RWPE2 (cell line): ENCODE data around the gene FGF2.
"Not testable (repeated sequence)": the region's sequence is repeated elsewhere in the genome, so short reads cannot be mapped to it uniquely, and the experiment has no call there.

Experiments
- ATAC-seq: fragments of 200-7000 bp; cut with Tn5 transposase; 3 replicates; pipeline ENCODE4 v1.9.1; 2021; ENCODE audit warnings: low read depth
- DNase-seq: peaks from one replicate; pipeline ENCODE4 v3.0.0-alpha.2; 2020; ENCODE audit warnings: low spot score
- H3K27ac ChIP-seq: fragments of 450-650 bp; 2 replicates; pipeline ENCODE4 v1.5.1; 2017; ENCODE audit warnings: mild to moderate bottlenecking; ENCODE audit not compliant: poor library complexity, severe bottlenecking
- H3K27me3 ChIP-seq: fragments of 250-450 bp; sonication (Bioruptor Pico); 2 replicates; pipeline ENCODE4 v1.5.1; 2021; ENCODE audit warnings: mild to moderate bottlenecking, moderate library complexity; ENCODE audit not compliant: insufficient read depth, poor library complexity, severe bottlenecking
- H3K36me3 ChIP-seq: fragments of 250-450 bp; sonication (Bioruptor Pico); 2 replicates; pipeline ENCODE4 v1.5.1; 2020; ENCODE audit warnings: low read depth, mild to moderate bottlenecking, moderate library complexity
- H3K4me1 ChIP-seq: fragments of 250-450 bp; sonication (Bioruptor Pico); 2 replicates; pipeline ENCODE4 v1.5.1; 2021; ENCODE audit warnings: mild to moderate bottlenecking, moderate library complexity; ENCODE audit not compliant: insufficient read depth, poor library complexity, severe bottlenecking
- H3K4me3 ChIP-seq: fragments of 250-450 bp; sonication (Bioruptor Pico); 2 replicates; pipeline ENCODE4 v1.5.1; 2021; ENCODE audit warnings: mild to moderate bottlenecking, moderate library complexity; ENCODE audit not compliant: severe bottlenecking
- H3K9me3 ChIP-seq: fragments of 250-450 bp; sonication (Bioruptor Pico); 2 replicates; pipeline ENCODE4 v1.5.1; 2021; ENCODE audit warnings: mild to moderate bottlenecking, moderate library complexity; ENCODE audit not compliant: severe bottlenecking
- CTCF ChIP-seq: fragments of 450-650 bp; IDR thresholded peaks from one replicate; pipeline ENCODE4 v1.5.1; 2017; ENCODE audit warnings: mild to moderate bottlenecking, moderate library complexity; ENCODE audit not compliant: poor library complexity, severe bottlenecking

The FGF2 gene

GRCh38 chr4:122845066-122845465 is 18.4 kb downstream of the FGF2 start:
- Histone ChIP-seq H3K4me1 (no peaks in the 10 kb centered on the region), H3K36me3 (peaks cover 17% of the 10 kb centered on the region; the same call in 1 of the 2 replicates), H3K27ac (no peak overlapping the region), H3K4me3 (no peak overlapping the region), H3K9me3 (no peaks in the 10 kb centered on the region), H3K27me3 (no peaks in the 10 kb centered on the region)
- ATAC-seq, result no peak
- DNase-seq, result no peak
- no peak for TF ChIP-seq CTCF

GRCh38 chr4:122845760-122846159 is 19.1 kb downstream of the FGF2 start:
- no peak for ATAC-seq
- no peak for DNase-seq
- H3K27ac ChIP-seq, result no peak overlapping the region
- peaks cover 11% of the 10 kb centered on the region; the same call in 1 of the 2 replicates for H3K36me3 ChIP-seq
- H3K4me3 ChIP-seq, result no peak overlapping the region
- TF ChIP-seq CTCF, result no peak
- H3K27me3 ChIP-seq, result no peaks in the 10 kb centered on the region
- no peaks in the 10 kb centered on the region for H3K9me3 ChIP-seq
- H3K4me1 ChIP-seq, result no peaks in the 10 kb centered on the region

- H3K9me3 ChIP-seq, result no peaks in the 10 kb centered on the region
- H3K36me3 ChIP-seq, result peaks cover 9% of the 10 kb centered on the region; the same call in 1 of the 2 replicates
- ATAC-seq (no peak), DNase-seq (no peak)
- no peaks in the 10 kb centered on the region for H3K27me3 ChIP-seq
- no peak for TF ChIP-seq CTCF
- no peak overlapping the region for H3K27ac ChIP-seq
- no peaks in the 10 kb centered on the region for H3K4me1 ChIP-seq
- H3K4me3 ChIP-seq, result no peak overlapping the region
Measured at GRCh38 chr4:122847931-122848330, 21.3 kb downstream of the FGF2 start.

GRCh38 chr4:122849789-122850188 is 23.2 kb downstream of the FGF2 start:
- not testable (repeated sequence) for H3K27ac ChIP-seq, H3K4me1 ChIP-seq, H3K9me3 ChIP-seq, H3K4me3 ChIP-seq, H3K27me3 ChIP-seq, ATAC-seq, DNase-seq
- H3K36me3 ChIP-seq, result peaks cover 13% of the 10 kb centered on the region; the same call in 1 of the 2 replicates

- no peak for TF ChIP-seq CTCF
- Histone ChIP-seq H3K36me3 (peaks cover 13% of the 10 kb centered on the region; the same call in 1 of the 2 replicates), H3K27ac (no peak overlapping the region), H3K9me3 (no peaks in the 10 kb centered on the region), H3K4me1 (no peaks in the 10 kb centered on the region), H3K4me3 (no peak overlapping the region), H3K27me3 (no peaks in the 10 kb centered on the region)
- no peak for ATAC-seq
- DNase-seq, result no peak
Measured at GRCh38 chr4:122851568-122851967, 24.9 kb downstream of the FGF2 start.
